HG03045 (cell line): ENCODE measurements around the gene SSH2.

Experiments used
- ATAC-seq: cut with Tn5 transposase; IDR thresholded peaks from one replicate; pipeline ENCODE4 v1.9.1; 2021; ENCODE audit warnings: mild to moderate bottlenecking, moderate library complexity; ENCODE audit not compliant: unreplicated experiment

The SSH2 gene

GRCh38 chr17:29614349-29615047 is 315.5 kb downstream of the SSH2 start:
- ATAC-seq: no peak

- ATAC-seq: no peak
These were observed 316.2 kb downstream of the SSH2 start for GRCh38 chr17:29613856-29614255.

- no peak for ATAC-seq
These were observed 316.6 kb downstream of the SSH2 start for GRCh38 chr17:29613352-29613837.

- ATAC-seq: no peak
These were observed 317.4 kb downstream of the SSH2 start for GRCh38 chr17:29612404-29613280.

- ATAC-seq: no peak
These were observed 318.0 kb downstream of the SSH2 start for GRCh38 chr17:29612094-29612403.

- ATAC-seq: no peak
These were observed 318.5 kb downstream of the SSH2 start for GRCh38 chr17:29611351-29612093.

- ATAC-seq: no peak
These were observed 319.6 kb downstream of the SSH2 start for GRCh38 chr17:29610395-29610794.

GRCh38 chr17:29608986-29609385 is 321.0 kb downstream of the SSH2 start:
- ATAC-seq: no peak

- no peak for ATAC-seq
These were observed 322.4 kb downstream of the SSH2 start for GRCh38 chr17:29607557-29608195.

GRCh38 chr17:29603109-29603674 is 326.8 kb downstream of the SSH2 start:
- no peak for ATAC-seq

GRCh38 chr17:29597361-29598172 is 332.5 kb downstream of the SSH2 start:
- no peak for ATAC-seq

GRCh38 chr17:29596811-29597210 is 333.2 kb downstream of the SSH2 start:
- ATAC-seq: no peak

GRCh38 chr17:29595943-29596774 is 333.9 kb downstream of the SSH2 start:
- no peak for ATAC-seq

GRCh38 chr17:29595107-29595942 is 334.7 kb downstream of the SSH2 start:
- no peak for ATAC-seq

- ATAC-seq: no peak
These were observed 335.4 kb downstream of the SSH2 start for GRCh38 chr17:29594519-29595090.

GRCh38 chr17:29593591-29594518 is 336.2 kb downstream of the SSH2 start:
- ATAC-seq: no peak
